NCI-H510A treated with DMSO at 0.1 percent for 48 hours (cell line): ENCODE results near the gene PHLDA1.
"Not testable (repeated sequence)": the region's sequence is repeated elsewhere in the genome, so short reads cannot be mapped to it uniquely, and the experiment has no call there.

Source experiments
- DNase-seq: peaks from one replicate; lab custom pipeline; 2025; lab: John Stamatoyannopoulos, UW

PHLDA1 gene

DNA sequence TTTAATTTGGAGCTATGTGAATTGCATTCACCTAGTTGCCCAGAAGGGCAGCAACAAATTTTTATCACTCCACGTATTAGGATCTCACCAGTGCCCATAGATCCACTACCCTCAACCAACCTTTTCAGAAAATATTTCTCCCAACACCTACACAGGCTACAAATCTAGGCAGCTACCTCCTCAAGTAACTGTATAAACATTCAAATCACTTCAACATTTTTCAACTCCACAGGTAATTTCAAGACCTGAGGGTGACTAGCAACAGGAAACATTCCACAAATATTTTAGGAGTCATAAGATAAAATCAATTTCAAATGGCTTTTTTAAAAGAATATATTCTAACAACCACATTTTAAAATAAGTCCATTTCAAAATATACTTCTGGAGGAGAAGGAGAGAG, 12.9 kb downstream of the PHLDA1 start:
- no peak for DNase-seq

DNA sequence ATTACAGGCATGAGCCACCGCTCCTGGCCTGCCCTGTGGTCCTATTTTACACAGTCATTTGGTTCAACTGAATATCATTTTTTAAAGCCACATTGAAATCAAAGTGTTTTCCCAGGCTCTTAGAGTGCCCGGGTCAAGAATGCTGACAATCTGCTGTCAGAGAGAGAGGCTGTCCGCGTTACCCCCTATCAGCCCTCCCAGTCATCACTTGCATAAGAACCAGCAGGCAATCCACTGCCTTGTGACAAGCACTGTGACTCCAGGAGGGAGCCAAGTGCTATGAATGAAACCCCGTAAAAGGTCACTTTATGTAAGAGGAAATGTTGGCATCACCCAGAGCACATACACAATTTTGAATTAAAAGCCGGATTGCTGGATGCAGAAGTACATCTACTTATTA, 13.5 kb downstream of the PHLDA1 start:
- no peak for DNase-seq

DNA sequence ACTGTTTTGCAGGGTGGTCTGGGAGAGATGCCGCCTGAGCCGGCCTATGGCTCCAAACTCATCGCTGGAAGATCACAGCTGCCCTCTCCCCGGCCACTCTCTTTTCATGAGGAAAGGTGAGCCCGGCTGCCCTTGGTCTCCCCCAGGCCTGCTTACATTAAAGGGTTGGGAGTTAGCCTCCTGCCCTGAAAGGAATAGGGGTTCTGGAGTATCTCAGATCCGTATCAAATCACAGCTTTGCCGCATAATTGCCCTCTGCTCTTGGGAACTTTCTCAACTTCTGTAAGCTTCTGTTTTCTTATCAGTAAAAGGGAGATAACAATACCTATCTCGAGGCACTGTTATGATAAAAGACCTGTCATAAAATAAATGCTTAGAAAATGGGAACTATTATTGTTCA, 17.6 kb downstream of the PHLDA1 start:
- no peak for DNase-seq

DNA sequence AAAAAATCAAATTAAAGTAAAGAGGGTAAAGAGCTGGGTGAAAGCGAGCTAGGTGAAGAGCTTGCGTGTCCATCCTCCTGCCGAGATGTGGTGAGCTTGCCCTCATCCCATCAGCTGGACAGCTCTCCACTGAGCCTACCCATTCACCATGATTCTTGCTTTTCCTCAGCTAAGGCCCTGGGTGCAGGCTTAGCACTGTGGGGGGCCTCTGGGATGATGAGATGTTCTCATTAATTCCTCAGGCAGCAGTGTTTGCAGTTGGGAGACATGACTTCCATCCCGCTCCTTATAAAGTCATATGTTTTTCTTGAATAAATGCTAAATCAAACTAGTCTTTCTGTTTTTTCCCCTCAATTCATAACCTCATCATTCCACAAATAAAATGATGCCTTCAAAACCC, 18.0 kb downstream of the PHLDA1 start:
- DNase-seq = no peak

DNA sequence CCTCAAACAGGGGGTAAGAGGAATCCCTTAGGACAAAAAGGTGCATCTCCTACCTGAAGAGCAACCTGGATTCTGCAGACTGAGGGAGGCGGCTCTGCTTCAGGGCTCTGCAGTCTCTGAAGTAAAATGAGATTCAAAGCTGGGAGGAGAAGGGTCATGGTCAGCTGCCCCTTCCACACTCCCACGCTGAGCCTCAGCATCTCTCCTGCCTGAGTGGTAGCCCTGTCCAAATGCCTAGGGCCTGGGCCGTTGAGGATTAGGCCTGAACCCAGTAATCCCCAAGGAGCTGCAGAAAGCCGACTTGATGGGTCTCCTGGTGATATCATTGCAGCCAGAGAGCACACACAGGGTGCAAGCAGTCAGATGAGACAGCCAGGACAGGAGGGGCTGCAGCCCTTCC, 18.9 kb downstream of the PHLDA1 start:
- no peak for DNase-seq

DNA sequence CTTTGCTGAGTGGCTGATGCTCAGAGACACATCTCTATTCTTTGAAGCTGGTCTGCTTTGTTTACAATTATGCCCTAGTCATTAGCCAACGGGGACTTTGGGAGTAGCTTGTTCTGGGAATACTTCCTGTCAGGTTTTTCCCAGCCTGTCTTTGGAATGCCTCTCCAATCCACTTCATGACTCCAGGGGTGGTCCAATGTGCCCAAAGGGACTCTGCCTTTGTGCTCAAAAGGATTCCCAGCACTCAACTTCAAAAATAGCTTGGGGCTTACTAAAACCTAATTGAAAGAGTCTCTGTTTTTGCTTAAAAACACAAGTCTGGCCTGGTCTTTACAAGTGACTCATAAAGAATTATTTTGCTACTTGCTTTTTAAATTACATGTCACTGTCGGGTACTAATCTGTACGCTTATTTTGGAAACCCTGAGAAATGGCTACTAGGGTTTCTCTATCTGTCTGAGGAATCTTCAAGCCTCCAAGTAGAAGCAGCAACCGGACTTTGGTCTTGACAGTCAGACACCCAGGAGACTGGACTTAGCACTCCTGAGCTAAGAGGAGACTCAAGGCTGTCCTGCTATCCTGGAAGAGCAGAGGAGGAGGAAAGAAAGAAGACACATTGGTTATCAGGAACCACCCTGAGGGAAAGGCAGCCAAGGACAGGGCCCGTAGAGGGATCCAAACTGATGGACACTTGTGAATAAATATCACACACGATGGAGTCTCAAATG, 20.7 kb downstream of the PHLDA1 start:
- DNase-seq = peak; percentile 68

DNA sequence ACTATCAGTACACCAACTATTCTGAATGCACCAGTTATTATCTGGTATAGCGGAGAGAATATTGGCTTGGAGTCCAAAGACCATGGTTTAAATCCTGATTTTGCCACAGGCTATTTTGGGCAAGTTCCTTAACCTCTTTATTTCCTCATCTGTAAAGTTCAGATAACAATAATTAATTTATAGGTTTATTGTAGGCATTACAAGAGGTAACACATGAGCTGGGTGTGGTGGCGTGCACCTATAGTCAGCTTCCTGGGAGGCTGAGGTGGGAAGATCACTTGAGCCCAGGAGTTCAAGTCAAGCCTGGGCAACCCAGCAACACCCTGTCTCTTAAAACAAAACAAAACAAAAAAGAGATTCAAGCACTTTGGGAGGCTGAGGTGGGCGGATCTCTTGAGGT, 23.1 kb downstream of the PHLDA1 start:
- DNase-seq = no peak

DNA sequence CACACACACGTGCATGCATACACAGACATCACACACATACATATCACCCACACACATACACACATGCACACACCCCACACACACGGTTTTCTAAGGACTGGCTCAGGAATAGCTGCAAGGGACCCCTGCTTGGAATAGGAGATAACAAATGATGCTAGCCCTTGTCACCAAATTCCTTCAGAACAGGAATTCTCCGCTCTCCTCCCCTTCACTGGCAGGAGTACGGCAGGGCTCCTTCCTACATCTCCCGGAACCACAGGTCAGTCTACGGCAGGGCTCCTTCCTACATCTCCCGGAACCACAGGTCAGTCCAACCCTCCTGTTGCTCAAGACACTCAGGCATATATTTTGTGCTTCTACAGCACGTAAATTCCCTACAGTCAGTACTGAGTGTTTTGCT, 23.9 kb downstream of the PHLDA1 start:
- DNase-seq = no peak

DNA sequence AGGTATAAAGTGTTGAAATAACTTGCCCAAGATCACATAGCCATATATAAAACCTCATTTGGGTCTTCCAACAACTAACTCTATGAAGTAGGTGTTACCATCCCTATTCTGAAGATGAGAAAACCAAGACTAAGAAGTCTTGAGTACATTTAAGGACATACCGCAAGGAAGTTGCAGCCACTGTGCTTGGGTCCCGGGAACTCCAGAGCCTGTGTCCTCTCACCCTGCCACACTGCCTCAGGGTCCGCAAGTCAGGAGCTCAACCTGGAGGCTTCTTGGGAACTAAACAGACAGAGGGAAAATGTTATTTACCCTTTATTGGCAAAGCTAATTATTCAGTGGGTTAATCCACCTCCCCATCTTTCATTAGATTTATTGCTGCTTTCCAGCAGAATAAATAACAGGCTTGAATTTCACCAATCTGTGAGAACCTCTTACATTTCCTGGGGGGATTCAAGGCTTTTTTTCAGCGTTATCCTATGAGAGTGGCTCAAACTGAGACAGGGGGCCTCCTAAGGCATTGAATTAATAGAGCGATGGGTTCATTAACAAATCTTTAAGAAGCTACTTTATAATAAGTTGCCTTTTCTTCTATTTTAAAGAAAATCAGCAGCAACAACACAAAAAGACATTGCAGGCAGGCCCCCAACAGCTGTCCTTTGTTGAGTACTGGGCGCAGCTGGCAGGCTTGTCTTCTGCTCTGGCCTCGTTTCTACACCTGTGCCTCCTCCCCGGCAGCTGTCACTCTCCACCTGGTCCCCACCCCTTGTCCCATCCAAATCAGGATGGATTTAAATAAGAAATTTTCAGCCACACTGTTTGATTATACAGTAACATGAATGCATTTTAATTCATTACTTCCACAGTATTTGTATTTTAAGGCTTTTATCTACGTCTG, 25.3 kb downstream of the PHLDA1 start:
- peak; percentile 37 for DNase-seq

DNA sequence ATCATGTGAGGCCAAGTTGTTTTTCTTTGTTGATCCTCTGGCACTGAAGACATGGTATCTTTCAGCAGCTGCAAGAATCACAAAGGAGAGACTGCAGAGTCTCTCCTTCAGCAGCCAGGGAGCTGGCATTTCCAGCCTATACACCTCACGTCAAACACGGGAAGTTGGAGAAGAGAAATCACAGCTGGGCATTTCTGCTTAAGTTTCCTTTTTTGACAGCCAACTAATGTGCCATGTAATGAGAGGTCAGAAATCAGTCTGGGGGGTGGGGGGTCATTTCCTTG, 28.3 kb downstream of the PHLDA1 start:
- no peak for DNase-seq

DNA sequence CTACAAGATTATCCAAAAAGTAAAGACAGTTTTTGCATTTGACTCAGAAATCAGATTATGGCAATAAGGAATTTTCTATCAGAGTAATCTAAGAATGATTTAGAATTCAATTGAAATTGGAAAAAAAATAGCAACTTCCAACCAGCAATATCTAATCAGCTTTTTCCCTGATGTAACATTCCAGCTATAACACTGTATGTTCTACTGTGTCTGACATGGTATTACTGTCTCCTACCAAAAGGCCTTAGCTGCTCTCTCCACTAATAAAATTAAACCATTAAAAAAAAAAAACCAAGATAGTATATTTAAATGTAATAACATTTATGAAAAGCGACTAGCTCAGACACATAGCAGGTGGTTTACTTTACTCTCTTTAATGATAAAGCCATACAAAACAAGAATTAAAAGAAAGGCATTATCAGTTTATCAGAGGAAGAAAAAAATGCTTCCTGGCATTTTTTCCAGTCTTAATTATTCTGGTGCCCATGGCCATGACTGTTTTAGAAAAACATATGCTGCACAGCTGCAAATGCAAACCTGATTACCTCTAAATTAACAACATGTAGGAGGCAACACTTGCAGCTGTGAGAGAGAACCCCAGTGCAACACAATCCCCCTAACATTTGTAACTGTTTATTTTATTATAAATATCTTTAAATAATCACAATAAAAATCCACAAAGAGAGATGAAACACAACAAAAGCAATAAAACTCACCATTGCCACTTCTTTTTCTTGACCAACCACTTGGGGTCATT, 28.8 kb downstream of the PHLDA1 start:
- no peak for DNase-seq

DNA sequence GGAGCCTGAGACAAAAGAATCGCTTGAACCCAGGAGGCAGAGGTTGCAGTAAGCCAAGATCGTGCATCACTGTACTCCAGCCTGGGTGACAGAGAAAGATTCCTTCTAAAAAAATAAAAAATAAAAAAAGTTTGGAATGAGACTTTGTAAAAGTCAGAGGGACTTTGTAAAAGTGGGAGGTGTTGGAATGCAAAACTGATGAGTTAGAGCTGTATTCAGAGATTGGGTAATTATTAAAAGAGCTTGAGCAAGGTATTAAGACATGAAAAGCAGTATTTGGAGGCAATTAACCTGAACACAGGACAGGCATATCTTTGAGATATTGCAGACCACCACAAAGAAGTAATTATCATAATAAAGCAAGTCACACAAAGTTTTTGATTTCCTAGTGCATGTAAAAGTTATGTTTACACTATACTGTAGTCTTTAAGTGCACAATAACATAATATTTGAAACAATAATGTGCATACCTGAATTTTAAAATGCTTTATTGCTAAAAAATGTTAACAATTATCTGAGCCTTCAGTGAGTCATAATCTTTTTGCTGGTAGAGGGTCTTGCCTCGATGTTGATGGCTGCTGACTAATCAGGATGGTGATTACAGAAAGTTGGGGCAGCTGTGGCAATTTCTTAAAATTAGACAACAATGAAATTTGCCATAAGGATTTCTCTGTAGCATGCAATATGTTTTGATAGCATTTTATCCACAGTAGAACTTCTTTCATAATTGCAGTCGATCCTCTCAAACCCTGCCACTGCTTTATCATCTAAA, 33.1 kb downstream of the PHLDA1 start:
- DNase-seq = no peak

DNA sequence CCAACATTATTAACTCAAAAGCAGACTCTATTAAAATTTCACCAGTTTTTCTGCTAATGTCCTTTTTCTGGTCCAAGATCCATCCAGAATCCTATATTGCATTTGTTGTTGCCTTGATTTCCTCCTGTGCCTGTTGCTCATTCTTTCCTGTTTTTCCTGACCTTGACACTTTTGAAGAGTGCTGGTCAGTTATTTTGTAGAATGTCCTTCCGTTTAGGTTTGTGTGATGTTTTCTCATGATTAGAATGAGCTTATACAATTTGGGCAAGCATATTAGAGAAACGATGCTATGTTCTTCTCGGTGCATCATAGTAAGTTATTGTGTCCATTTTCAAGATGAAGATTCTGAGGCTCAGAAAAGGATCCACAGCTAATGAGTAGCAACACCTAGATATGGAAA, 33.9 kb downstream of the PHLDA1 start:
- no peak for DNase-seq

DNA sequence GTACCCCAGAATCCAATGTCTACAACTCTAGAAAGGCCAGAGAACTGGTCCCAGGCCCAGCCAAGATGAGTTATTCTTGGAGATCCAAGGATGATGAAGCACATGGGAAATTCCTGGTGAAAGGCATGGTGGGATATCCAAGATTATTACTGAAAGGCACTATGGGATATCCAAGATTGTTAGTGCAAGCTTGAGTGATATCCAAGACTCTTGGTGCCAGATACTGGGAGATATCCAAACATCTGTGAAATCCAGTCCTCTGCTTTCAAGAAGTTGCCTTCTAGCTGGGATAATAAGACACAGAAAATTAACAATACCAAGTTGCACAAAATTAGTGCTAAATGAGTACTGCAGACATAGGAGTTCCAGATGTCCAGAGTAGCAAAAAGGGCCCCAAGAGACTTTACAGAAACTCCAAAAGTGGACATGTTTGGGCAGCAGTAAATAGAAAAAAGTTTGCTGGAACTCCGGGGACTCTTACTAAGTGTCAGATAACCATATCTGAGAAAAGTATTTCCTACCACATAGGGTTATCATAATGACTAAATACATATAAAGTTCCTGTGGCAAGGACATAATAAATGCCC, 34.6 kb downstream of the PHLDA1 start:
- DNase-seq = no peak

DNA sequence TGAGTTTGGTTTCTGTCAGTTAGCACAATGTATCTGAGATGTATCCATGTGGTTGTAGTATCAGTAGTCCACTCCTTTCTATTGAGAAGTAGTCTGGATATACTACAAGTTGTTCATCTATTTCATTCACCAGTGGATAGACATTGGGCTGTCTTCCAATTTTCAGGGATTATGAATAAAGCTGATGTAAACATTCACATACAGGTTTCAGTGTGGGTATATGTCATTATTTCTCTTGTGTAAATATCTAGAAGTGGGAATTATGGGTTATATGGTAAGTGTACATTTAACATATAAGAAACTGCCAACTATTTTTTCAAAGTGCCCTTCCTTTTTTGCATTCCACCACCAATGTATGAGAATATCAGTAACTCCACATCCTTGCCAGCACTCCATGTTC, 35.9 kb downstream of the PHLDA1 start:
- DNase-seq = no peak

DNA sequence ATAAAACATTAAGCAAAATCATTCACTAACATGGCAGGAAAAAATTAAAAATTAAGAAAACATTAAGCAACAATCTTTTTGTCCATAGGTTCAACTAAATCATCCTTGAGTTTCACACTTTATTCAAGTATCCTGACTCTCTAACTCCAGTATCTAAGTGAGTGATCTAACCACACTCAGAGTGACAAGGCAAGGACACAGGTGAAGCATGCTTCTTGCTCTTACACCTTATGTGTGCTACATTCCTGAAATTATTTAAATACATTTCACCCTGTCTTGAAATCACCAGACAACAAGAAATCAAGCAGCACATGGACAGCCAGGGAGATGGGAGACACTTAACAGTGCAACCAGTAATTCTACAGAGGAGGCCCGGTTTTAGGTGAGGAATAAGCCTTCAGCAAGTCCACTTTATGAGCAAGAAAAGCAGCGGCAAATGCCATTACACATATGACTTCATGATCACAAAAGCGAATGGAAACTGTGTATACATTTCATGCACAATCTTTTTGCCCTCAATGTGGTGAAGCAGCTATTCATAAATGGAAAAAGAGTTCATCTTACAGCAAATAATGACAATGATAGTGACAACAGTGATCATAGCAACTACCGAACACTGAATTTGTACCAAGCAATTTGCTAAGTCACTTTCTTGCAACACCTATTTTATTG, 37.4 kb downstream of the PHLDA1 start:
- no peak for DNase-seq

DNA sequence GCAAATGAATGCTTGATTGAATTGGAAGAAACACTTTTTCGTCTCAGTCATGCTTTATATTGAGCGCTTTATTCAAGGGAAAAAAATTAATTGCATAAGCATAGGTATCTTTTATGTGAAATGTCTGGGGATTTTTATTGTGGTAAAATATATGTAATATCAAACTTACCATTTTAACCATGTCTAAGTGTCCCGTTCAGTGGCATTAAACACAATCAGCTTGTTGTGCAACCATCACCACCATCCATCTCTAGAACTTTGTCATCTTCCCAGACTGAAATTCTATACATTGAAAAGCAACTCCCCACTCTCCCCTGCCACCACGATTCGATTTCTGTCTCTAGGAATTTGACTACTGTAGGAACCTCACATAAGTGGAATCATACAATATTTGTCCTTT, 39.8 kb downstream of the PHLDA1 start:
- DNase-seq = no peak

DNA sequence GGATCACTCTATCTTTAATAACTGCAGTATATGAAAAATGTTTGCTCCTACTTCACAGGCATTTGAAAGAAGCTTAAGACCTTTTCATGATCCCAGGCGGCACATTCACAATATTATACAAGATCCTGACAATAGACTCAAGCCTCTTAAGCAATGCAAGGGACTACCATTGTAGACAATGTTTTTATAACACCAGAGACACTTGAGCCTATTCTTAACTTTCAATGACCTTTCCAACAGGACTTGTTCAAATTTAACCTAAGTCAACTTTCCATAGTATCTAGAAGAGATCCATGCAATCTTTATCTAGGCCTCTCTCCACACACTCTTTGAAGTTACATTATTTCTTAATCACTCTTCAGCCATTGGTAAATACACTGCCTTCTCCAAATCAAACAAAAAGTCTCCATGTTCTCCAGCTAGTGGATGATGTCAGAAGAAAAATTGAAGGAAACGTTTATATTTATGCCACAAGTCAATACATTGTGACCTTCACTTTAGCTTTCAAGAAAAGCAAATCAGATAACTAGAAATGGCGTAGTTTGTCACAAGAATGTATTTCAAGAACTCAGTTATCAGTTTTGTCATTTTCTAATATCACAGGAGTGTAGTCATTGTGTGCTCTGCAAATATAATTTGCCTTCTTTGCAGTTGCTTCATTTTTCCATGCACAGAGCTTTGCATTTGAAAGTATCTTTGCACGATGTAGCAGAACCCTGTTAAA, 41.2 kb downstream of the PHLDA1 start:
- peak; percentile 47 for DNase-seq

DNA sequence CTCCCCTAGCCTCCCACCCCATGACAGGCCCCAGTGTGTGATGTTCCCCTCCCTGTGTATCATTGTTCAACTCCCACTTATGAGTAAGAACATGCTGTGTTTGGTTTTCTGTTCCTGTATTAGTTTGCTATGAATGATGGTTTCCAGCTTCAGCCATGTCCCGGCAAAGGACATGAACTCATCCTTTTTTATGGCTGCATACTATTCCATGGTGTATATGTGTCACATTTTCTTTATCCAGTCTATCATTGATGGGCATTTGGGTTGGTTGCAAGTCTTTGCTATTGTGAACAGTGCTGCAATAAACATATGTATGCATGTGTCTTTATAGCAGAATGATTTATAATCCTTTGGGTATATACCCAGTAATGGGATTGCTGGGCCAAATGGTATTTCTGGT, 43.9 kb downstream of the PHLDA1 start:
- DNase-seq = not testable (repeated sequence)

DNA sequence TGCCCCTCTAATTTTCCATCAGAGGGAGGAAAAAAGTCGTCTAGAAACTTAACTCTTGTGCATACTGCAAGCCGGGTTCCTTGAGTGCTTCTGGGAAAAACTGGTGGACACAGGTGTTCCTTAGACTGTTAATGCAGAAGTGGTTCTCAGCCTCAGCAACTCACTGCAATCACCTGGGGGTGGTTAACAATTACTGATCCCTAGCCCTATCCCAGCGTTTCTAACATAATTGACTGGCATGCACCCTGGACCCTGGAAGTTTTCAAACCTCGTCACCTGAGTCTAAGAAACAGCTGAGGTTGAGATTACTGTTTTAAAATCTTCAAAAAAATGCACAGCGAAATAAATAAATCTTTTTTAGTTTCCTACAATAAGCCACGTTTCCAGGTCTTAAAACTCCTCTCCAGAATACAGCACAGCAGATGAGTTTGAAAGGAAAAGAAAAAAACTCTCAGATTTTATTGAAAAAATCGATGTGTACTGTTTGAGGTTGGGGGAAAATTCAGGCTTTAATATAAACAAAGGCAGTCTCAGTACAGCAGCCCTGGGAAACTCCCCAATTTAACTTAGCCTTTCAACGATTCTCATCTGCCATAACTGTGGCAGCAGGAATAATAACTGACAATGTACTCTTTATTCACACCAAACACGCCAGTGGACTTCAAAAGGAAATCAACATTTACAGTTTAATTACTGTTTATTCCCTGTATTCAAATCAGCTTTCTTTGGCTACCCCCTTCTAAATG, 45.4 kb downstream of the PHLDA1 start:
- peak; percentile 32 for DNase-seq
